CD4-positive, alpha-beta T cell treated with Interferon alpha-2 for 1 hour (primary cell): ENCODE measurements around the gene POLH.
"Not testable (repeated sequence)": the region's sequence is repeated elsewhere in the genome, so short reads cannot be mapped to it uniquely, and the experiment has no call there.

Experiments used
- DNase-seq, 2 donors: peaks; one replicate each; pipeline ENCODE4 v3.0.0-alpha.2; 2020 to 2022

Gene POLH

DNA sequence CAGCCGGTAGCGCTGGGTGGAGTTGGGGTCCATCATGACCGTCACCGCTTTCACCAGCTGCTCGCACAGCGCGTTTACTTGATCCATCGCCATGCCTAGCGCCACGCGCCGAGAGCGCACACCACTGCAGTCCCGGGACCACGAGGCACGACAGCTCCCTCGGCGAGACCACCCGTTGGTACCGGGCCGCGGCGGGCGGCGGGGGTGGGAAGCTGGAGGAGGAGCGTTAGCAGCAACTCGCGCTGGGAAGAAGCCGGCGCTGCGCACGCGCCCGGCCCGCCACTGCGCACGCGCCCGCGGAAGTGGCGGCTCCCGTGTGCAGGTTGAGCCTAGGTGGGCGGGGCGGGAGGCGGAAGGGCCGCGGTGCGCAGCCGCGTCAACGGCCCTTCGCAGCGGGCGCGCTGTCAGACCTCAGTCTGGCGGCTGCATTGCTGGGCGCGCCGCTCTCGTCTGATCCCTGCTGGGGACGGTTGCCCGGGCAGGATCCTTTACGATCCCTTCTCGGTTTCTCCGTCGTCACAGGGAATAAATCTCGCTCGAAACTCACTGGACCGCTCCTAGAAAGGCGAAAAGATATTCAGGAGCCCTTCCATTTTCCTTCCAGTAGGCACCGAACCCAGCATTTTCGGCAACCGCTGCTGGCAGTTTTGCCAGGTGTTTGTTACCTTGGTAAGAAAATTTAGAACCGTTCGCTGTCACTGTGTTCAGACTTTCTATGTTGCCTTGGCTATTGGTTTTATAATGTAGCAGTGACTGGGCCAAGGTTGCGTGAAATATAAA lies at the start of gene POLH, which contains the start of gene XPO5:
Gene POLH (plus strand): TSS at position 414 of the 780 bp plus-strand sequence. CDS start 6,135 bp downstream, outside the sequence.
Gene XPO5 (minus strand): TSS at position 267 of the 780 bp plus-strand sequence. CDS start 174 bp downstream, at position 93.
- peak; percentile 92 to 93 for DNase-seq

DNA sequence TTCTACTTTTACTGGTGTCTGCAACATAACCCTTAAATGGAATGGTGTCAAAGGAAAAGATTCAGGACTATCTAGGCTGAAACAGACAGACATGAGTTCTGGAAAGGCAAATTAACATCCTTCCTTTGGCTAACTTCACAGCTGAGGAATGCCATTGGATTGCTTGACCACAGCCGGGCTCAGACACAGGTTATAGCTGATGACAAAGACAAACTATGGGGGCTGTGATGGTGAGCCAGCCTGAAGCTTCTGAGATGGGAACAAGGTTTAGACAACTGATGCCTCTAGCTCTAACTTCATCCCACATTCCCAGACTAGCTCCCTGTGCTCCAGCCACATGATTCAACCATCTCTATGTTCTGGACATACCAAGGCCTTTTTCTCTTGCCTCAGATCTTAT lies 43.8 kb upstream of the POLH start:
- no peak for DNase-seq

DNA sequence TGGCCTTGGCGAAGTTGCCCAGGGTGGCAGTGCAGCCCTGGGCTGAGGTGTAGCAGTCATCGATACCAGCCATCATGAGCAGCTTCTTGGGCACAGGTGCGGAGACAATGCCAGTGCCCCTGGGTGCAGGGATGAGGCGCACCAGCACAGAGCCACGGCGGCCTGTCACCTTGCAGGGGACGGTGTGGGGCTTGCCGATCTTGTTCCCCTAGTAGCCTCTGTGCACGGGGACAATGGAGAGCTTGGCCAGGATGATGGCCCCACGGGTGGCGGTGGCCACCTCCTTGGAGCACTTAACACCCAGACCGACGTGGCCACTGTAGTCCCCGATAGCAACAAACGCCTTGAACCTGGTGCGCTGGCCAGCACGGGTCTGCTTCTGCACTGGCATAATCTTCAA lies 37.0 kb upstream of the POLH start:
- not testable (repeated sequence) for DNase-seq

DNA sequence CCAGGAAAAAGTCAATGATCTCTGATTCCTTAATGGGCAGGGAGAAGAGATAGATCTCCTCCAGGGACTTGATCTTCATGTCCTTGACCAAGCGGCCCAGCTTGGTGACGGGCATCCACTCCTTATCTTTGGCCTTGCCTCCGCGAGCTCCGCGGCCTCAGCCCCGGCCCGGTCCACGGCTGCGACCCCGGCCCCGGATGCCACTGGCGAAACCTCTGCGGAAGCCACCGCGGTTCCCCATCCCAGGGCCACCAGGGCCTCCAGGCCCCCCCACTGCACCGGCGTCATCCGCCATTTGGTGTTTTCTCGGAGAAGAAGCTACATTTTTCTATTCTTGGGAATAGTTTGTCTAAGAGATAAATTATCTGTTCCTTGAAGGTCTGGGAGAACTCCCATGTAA lies 36.6 kb upstream of the POLH start:
- DNase-seq, result not testable (repeated sequence)

DNA sequence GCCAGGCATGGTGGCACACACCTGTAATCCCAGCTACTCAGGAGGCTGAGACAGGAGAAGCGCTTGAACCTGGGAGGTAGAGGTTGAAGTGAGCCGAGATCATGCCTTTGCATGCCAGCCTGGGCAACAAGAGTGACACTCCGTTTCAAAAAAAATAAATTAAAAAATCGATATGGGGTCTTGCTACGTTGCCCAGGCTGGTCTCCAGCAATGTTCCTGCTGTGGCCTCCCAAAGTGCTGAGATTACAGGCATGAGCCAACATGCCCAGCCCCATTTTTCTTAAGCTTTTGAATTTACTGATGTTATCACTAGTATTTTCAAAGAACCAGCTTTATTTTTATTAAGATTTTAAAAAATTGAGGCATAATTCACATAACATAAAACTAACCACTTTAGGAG lies 35.5 kb upstream of the POLH start:
- no peak for DNase-seq

DNA sequence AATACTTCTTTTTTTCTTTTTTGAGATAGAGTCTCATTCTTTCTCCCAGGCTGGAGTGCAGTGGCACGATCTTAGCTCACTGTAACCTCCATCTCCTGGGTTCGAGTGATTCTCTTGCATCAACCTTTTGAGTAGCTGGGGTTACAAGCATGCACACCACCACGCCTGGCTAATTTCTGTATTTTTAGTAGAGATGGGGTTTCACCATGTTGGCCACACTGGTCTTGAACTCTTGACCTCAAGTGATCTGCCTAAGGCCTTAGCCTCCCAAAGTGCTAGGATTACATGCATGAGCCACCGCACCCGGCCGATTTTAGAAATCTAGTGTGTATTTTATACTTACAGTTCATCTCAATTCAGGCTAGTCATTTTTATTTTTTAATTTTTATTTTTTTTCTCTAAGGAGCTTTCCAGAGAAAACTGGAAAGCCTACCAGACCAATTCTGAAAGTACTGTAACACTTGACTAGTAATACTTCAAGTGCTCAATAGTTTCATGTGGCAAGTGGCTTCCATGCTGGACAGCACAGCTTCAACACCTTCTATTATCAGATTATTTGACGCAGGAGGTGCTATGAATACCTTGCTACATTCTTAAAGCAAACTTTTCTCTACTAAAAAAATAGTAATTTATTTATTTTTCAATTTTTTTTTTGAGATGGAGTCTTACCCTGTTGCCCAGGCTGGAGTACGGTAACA lies 34.1 kb upstream of the POLH start:
- DNase-seq, result no peak

DNA sequence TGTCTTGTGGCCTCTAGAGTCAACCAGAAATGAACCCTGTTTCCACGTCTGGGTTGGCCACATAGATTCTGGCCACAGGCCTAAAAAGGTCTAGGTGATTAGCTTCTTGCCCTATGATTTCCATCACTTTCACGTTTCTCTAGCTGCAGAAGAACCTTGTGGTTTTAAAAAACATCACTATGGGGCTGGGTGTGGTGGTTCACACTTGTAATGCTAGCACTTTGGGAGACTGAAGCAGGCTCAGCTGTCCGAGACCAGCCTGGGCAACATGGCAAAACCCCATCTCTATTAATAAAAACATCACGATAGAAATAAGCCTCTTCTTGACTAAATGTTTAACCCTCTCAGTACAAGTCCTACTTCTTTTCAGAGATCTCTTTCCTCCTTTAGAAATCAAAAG lies 31.5 kb upstream of the POLH start:
- DNase-seq, result peak in 1 of 2 donors; percentile 7

DNA sequence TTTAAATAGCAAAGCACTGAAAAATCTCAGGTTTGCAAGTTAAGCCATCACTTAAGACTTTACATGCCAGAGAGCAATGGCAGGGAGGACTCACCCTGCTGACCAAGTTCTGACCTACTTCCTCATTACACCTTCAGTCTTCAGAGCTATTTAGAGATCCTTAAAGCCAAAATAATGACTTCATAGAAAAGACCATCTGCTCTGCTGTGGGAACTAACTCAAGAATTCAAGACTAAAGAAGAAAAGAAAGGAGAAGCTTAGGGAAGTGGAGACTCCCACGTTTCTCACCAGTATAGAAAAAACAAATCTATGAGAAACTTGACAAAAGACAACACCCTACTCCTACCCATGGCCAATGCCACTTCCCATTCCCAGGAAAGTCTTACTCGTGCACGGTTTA lies 28.8 kb upstream of the POLH start:
- DNase-seq, result no peak

DNA sequence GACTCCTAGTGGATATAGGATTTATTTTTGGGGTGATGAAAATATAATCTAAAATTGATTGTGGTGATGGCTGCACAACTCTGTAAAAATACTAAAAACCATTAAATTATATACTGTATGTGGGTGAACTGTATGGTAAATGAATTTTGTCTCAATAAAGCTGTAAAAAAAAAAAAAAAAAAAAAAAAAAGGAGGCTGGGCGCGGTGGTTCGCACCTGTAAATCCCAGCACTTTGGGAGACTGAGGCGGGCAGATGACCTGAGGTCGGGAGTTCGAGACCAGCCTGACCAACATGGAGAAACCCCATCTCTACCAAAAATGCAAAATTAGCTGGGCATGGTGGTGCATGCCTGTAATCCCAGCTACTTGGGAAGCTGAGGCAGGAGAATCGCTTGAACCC lies 18.4 kb upstream of the POLH start:
- not testable (repeated sequence) for DNase-seq

DNA sequence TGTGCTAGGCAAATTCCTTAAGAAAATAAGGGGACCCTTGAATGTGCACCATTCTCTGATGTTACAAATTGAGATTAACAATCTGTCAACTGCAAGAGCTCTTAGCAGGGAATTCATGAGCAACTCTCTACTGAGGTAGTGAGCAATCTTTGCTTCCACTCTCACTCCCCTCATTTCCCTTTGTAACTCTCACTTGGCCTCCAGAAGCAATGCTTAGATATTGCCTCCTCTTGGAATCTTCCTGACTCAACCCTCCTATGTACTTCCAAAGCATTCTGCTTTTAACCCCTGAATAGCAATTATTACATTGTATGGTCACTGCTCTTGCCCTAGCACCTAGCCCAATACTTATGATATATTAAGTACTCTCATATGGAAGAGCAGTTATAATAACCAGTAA lies 16.7 kb upstream of the POLH start:
- DNase-seq, result no peak

DNA sequence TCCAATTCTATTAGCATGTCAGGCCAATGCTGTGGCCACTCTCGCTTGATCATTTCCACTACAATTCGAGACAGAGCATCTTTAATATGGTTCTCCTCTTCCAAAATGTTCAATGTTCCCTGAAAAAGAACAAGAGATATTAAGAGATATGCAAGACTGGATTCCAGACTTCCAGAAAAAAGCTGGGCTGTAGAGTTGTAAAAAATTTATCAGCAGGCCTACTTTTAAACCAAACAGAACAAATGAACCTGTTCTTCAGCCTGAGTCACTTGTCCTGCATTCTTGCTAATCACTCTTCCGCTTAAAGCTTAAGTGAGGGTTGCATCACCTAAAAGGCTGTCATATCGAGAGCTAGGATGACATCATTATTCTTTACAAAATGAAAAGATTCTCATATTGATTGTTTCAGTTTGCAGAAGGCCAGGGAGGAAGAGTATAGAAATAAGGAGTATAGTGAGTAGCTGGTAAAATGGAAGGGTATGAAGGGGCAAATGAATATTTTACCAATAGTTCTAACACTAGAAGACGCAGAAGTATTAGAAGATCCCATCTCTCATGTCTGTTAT lies 5.0 kb upstream of the POLH start:
- no peak for DNase-seq

DNA sequence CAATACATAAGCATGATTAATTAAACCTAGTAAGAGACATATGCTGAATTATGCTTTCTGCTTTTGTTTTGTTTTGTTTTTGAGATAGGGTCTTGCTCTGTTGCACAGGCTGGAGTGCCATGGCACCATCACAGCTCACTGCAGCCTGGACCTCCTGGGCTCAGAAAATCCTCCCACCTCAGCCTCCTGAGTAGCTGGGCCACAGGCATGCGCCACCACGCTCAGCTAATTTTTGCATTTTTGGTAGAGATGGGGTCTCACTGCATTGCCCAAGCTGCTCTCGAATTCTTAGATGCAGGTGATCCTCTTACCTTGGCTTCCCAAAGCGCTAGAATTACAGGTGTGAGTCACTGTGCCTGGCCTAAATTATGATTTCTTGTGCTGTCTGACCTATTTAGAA lies 4.0 kb upstream of the POLH start:
- no peak for DNase-seq

DNA sequence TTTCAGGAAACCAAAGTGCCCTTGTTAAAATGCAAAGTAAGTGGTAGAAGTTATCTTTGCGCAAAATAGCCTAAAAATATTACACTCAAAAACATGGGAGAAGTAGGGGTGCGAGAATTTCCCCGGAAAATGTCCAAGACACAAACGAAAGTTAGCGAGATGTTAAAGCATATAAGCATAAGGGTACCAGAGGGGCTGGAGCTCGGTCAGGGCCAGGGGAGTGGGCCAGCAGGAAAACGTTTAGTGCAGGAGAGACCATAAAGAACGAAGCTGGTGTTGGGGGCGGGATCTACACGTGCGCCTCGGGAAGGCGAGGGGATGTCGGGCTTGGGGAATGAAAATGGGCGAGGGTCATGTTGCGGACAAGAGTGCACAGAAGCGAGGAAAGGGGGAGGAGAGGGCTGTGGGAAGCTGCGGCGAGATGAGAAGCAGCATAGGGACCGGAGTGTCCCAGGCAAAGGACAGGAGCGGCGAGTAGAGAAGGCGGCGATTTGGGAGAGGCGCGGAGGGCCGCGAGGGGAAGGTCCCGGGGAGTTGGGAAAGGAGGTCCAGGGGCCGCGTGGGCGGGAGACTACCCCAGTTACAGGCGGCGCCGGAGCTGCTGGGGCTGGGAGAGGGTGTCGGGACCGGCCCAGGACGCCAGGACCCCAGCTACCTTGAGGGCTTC lies 747 bp upstream of the POLH start:
- peak in 1 of 2 donors; percentile 10 for DNase-seq

DNA sequence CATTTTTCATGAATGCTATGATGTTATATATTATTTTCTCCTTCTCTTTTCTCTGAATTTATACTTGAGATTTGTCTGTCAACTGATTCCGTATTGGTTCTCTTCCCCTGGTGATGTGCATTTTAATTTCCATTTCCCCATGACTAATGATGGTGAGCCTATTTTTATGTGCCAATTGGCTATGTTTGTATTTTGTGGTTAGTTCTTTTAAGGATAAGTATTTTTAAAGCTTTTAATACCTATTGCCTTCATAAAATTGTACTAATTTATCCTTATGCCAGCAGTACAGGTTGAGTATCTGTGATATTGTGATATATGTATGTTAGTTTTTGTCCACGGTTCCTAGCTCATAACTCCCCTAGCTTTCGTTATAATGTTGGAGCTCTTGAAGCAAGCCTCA lies 2.8 kb downstream of the POLH start:
- DNase-seq, result no peak

DNA sequence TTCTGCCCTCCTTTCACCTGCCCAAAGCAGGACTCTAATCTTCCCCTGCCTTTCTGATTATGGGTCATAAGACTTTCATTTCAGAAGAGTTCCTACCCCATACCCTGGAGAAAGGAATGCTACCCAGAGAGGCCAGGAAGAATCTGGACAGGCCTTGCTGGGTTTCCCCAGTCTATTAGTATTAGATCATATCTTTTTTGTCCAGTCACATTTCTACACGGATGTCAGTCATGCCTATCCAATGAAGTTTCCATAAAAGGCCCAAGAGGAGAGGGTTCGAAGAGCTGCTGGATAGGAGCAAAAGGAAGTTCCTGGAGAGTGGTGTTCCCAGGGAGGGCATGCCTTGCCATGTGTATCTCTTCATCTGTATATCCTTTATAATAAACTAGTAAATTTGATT lies 3.2 kb downstream of the POLH start:
- no peak for DNase-seq

DNA sequence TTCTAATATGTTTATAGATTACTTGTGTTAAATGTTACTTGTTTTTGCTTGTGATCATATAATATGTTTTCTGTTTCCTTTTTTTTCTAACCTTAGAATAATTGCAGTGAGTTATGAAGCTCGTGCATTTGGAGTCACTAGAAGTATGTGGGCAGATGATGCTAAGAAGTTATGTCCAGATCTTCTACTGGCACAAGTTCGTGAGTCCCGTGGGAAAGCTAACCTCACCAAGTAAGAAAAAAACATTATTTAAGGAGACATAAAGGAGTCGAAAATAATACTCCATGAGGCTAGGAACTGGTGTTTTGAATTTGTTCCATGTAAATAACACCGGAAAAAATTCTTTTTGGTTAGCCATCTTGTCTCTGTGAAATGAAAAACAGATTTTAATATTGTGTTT lies 6.9 kb downstream of the POLH start:
- DNase-seq, result no peak

DNA sequence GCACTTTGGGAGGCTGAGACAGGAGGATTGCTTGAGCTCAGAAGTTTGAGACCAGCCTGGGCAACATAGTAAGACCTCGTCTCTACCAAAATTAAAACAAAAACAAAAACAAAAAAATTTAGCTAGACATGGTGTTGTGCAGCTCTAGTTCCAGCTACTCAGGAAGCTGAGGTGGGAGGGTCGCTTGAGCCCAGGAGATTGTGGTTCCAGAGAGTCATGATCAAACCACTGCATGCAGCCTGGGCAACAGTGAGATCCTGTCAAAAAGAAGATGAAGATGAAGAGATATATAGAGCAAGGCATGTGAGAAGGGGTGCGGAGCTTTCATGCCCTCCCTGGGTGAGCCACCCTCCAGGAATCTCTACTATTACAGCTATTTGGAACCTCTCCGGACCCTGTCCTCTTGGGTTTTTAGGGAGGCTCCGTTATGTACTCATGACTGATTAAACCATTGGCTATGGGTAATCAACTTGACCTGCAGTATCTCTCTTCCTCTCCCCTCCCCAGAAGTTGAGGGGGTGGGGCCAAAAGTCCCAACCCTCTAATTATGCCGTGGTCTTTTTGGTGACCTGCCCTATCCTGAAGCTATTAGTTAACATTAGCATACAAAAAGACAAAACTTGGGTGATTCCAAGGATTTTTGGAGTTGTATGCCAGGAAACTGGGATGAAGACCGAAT lies 9.0 kb downstream of the POLH start:
- DNase-seq, result peak in 1 of 2 donors; percentile 44

DNA sequence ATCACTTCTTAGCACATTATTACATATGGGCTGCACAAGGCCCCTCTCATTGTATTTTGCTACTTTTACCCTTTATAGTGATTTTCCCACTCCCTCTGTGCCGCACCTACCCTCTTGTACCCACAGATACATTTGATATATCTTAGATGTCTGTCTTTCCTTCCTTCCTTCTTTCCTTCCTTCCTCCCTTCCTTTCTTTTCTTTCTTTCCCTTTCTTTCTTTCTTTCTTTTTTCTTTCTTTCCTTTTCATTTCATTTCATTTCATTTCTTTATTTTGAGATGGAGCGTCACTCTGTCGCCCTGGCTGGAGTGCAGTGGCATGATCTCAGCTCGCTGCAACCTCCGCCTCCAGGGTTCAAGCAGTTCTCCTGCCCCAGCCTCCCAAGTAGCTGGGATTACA lies 12.2 kb downstream of the POLH start:
- DNase-seq, result no peak

DNA sequence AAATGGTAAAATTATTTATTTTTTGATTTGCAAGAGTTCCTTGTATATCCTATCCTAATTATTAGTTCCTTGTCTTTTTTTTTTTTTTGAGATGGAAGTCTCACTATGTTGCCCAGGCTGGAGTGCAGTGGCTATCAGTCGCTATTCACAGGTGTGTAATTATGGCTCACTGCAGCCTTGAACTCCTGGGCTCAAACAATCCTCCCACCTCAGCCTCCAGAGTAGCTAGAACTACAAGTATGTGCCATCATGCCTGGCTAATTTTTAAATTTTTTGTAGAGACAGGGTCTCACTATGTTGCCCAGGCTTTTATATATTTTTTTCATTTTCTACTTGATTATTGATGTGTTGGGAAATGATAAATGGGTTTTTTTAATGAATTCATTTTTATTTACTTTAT lies 13.6 kb downstream of the POLH start:
- DNase-seq, result not testable (repeated sequence)

DNA sequence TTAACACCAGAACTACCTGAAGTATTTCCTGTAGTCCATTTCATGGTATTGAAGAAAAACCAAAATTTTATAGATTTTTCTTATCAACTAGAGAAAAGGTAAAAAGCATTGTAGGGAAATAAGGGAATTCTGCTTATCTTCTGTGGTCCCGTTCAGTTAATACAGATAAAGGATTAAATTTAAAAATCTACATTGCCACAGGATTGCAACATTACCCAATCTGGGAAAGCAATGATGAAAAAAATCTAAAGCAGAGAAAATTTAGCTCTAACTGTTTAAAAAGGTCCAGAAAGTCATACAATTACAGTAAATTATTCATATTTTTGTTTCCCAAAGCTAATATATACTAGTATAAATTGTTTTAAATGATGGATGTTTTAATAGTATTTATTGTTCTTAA lies 18.0 kb downstream of the POLH start:
- no peak for DNase-seq

DNA sequence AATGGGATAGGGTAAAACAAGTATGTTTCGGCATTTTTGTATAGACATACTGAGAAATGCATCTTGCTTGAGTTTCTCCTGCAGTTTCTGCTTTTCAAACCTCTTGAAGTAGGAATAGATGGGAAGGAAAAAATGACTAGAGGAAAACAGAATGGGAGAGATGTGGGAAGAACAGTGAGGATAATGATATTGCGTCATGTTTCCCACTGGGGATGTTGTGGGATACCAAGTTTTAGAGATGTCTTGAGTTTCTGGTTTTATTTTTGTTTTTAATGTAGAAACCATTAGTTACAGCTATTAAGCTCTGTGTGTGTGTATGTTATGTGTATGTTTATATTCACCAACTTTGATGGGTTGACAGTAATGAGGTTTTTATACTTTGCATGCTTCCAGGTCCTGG lies 24.6 kb downstream of the POLH start:
- DNase-seq, result no peak

DNA sequence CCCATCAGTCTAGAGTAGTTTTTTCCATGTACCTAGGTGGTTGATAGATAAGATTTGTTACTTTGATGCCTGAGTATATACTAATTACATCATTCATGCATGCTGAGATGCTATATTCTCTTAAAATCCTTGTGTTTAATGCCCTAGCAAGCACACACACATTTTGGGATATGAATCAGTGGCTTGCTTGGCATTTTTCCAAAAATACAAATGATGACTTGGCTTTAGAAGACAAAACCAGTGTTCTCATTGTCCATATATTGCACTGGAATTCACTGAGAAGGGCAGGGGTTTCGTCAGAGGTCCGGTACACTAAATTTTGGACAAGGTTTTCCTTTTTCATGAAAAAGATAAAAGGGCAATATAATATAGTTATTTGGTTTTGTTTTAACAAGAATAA lies 28.2 kb downstream of the POLH start:
- DNase-seq, result no peak

DNA sequence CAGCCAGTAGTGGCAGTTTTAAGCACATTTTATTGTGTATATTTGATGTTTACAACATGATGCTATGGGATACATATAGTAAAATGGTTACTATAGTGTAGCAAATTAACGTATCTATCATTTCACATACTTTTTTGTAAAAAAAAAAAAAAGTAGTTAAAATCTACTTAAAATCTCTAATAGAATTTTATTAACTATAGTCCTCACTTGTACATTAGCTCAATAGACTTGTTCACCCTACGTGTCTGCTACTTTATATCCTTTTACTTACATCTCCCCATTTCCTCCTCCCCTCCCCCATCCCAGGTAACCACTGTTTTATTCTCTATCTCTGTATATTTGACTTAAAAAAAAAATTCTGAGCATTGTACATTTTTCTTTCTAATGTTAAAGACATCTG lies 30.0 kb downstream of the POLH start:
- DNase-seq, result no peak
